ENCODE results near the gene ZNF462. TPM values are rescaled to one million over a fixed set of nuclear protein-coding genes. Genes with fewer than 3 reads are reported as not detected.
A peak's percentile ranks its signal among the peaks of the same experiment; 100 is the strongest.

Gene ZNF462
- total RNA-seq, 1 donor from 2014 or later = 8.2 TPM

DNA sequence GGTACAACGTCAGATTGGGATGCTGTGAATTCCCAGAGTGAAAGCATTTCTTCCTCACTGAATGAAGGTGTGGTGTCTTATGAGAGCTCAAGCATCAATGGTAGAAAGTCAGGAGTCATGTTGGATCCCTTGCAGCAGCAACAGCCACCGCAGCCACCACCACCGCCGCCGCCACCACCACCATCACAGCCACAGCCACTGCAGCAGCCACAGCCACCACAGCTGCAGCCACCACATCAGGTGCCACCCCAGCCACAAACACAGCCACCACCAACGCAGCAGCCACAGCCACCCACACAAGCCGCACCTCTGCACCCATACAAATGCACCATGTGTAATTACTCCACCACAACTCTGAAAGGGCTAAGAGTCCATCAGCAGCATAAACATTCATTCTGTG, 62.4 kb downstream of the ZNF462 start:
- TF ChIP-seq, protein P1, sequence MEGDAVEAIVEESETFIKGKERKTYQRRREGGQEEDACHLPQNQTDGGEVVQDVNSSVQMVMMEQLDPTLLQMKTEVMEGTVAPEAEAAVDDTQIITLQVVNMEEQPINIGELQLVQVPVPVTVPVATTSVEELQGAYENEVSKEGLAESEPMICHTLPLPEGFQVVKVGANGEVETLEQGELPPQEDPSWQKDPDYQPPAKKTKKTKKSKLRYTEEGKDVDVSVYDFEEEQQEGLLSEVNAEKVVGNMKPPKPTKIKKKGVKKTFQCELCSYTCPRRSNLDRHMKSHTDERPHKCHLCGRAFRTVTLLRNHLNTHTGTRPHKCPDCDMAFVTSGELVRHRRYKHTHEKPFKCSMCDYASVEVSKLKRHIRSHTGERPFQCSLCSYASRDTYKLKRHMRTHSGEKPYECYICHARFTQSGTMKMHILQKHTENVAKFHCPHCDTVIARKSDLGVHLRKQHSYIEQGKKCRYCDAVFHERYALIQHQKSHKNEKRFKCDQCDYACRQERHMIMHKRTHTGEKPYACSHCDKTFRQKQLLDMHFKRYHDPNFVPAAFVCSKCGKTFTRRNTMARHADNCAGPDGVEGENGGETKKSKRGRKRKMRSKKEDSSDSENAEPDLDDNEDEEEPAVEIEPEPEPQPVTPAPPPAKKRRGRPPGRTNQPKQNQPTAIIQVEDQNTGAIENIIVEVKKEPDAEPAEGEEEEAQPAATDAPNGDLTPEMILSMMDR (IDR thresholded peaks at IDR 0.05; ENCODE audit: insufficient read depth, low read length, severe bottlenecking) = no peak
- Histone ChIP-seq H3K4me3 (ENCODE audit: low read depth, low read length) (no peak overlapping the region), H3K36me3 (ENCODE audit: control insufficient read depth, insufficient read depth, low read length) (peaks cover 29% of the 10 kb centered on the region), H3K27me3 (ENCODE audit: control insufficient read depth, insufficient read depth, low read length) (no peaks in the 10 kb centered on the region)
- FAIRE-seq (no peak), DNase-seq (ENCODE audit: low read depth) (no peak)

DNA sequence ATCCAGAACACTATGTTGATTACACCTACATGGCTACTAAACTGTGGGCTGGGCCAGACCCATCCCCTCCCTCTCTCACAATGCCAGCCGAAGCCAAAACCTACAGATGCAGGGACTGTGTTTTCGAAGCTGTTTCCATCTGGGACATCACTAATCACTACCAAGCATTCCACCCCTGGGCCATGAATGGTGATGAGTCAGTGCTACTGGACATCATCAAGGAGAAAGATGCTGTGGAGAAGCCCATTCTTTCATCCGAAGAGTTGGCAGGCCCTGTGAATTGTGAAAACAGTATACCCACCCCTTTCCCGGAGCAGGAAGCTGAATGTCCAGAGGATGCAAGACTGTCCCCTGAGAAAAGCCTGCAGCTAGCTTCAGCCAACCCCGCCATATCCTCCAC, 65.0 kb downstream of the ZNF462 start:
- Histone ChIP-seq H3K36me3 (ENCODE audit: control insufficient read depth, insufficient read depth, low read length) (peaks cover 38% of the 10 kb centered on the region), H3K27me3 (ENCODE audit: control insufficient read depth, insufficient read depth, low read length) (no peaks in the 10 kb centered on the region), H3K4me3 (ENCODE audit: low read depth, low read length) (no peak overlapping the region)
- TF ChIP-seq, protein P1 (IDR thresholded peaks at IDR 0.05; ENCODE audit: insufficient read depth, low read length, severe bottlenecking) = no peak
- no peak for DNase-seq (ENCODE audit: low read depth)
- no peak for FAIRE-seq

DNA sequence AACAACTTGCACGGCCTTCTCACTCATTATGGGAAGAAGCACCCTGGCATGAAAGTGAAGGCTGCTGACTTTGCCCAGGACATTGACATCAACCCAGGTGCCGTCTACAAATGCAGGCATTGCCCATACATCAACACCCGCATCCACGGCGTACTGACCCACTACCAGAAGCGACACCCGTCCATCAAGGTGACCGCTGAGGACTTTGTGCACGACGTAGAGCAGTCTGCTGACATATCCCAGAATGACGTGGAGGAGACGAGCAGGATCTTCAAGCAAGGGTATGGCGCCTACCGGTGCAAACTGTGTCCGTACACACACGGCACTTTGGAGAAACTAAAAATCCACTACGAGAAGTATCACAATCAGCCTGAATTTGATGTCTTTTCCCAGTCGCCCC, 65.4 kb downstream of the ZNF462 start:
- TF ChIP-seq, protein P1 (IDR thresholded peaks at IDR 0.05; ENCODE audit: insufficient read depth, low read length, severe bottlenecking) = no peak
- FAIRE-seq (no peak), DNase-seq (ENCODE audit: low read depth) (no peak)
- H3K36me3 ChIP-seq (ENCODE audit: control insufficient read depth, insufficient read depth, low read length) = peaks cover 38% of the 10 kb centered on the region
- H3K27me3 ChIP-seq (ENCODE audit: control insufficient read depth, insufficient read depth, low read length) = no peaks in the 10 kb centered on the region
- no peak overlapping the region for H3K4me3 ChIP-seq (ENCODE audit: low read depth, low read length)

DNA sequence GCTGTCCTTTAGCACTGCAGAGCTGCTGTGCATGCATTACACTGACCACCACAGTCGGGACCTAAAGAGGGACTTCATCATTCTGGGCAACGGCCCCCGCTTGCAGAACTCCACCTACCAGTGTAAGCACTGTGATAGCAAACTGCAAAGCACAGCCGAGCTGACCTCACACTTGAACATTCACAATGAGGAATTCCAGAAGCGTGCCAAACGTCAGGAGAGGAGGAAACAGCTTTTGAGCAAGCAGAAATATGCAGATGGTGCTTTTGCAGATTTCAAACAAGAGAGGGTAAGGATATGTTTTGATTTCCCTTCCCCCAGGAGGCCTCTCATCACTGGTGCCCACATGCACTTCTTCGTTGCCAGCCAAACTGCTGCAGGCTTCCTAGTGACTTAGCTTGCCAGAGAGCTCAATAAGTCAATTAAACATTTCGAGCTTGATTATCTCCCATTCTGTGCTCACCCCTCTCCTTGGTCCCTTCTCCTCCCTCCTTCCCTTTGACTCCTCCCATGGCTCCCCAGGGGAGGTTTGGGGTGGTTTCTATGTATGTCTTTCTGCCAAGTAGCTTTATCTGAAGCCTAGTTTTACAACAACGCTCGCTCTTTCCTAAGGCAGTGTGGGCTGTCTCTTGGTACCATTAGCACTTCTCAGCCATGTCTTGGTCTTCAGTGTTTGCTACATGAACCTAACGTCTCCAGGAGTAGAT, 66.7 kb downstream of the ZNF462 start:
- DNase-seq (ENCODE audit: low read depth) (no peak), FAIRE-seq (no peak)
- Histone ChIP-seq H3K27me3 (ENCODE audit: control insufficient read depth, insufficient read depth, low read length) (no peaks in the 10 kb centered on the region), H3K4me3 (ENCODE audit: low read depth, low read length) (no peak overlapping the region), H3K36me3 (ENCODE audit: control insufficient read depth, insufficient read depth, low read length) (peaks cover 37% of the 10 kb centered on the region)
- TF ChIP-seq, protein P1 (IDR thresholded peaks at IDR 0.05; ENCODE audit: insufficient read depth, low read length, severe bottlenecking) = no peak

DNA sequence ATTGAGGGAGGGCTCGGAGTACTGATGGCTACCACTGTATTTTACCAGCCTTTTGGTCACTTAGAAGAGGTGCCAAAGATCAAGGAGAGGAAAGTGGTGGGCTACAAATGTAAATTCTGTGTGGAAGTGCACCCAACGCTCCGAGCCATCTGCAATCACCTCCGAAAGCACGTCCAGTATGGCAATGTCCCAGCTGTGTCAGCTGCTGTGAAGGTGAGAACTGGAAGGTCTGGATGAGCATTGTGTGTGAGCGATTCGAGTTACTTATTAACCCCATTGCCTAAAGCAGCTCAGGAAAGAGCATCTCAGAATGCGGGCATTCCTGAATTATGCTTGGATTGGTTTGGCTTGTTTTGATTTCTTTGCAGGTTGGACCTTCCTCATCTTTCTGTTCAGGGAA, 67.5 kb downstream of the ZNF462 start:
- DNase-seq (ENCODE audit: low read depth) = no peak
- FAIRE-seq = peak; percentile 79
- H3K27me3 ChIP-seq (ENCODE audit: control insufficient read depth, insufficient read depth, low read length) = no peaks in the 10 kb centered on the region
- H3K36me3 ChIP-seq (ENCODE audit: control insufficient read depth, insufficient read depth, low read length) = peaks cover 35% of the 10 kb centered on the region
- no peak overlapping the region for H3K4me3 ChIP-seq (ENCODE audit: low read depth, low read length)
- TF ChIP-seq, protein P1 (IDR thresholded peaks at IDR 0.05; ENCODE audit: insufficient read depth, low read length, severe bottlenecking) = no peak

DNA sequence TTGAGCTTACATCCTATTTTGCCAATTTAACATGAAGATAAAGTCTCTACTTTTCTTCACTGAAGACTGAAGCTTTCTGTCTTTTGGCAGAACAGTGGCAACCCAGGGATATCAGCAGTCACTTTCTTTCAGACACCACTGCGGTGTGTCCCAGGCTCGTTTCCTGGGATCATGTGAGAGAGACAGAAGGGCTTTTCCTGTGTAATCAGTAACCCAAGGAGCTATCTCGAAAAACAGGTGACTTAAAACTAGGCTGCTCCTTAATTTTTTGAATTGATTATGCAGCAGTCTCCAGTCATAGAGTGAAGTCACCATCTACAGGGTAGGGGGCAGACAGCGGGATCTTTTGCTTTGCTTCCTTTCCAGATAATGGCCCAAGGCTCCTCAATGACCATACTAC, 68.5 kb downstream of the ZNF462 start:
- FAIRE-seq (no peak), DNase-seq (ENCODE audit: low read depth) (no peak)
- H3K4me3 ChIP-seq (ENCODE audit: low read depth, low read length) = no peak overlapping the region
- peaks cover 33% of the 10 kb centered on the region for H3K36me3 ChIP-seq (ENCODE audit: control insufficient read depth, insufficient read depth, low read length)
- no peaks in the 10 kb centered on the region for H3K27me3 ChIP-seq (ENCODE audit: control insufficient read depth, insufficient read depth, low read length)
- TF ChIP-seq, protein P1 (IDR thresholded peaks at IDR 0.05; ENCODE audit: insufficient read depth, low read length, severe bottlenecking) = no peak
